HG03520 (cell line): Measurements from ENCODE around the gene LRRTM3.

Source experiments
- ATAC-seq: cut with Tn5 transposase; IDR thresholded peaks from one replicate; pipeline ENCODE4 v1.9.1; 2021; ENCODE audit warnings: mild to moderate bottlenecking, moderate library complexity; ENCODE audit not compliant: unreplicated experiment

LRRTM3 gene

DNA sequence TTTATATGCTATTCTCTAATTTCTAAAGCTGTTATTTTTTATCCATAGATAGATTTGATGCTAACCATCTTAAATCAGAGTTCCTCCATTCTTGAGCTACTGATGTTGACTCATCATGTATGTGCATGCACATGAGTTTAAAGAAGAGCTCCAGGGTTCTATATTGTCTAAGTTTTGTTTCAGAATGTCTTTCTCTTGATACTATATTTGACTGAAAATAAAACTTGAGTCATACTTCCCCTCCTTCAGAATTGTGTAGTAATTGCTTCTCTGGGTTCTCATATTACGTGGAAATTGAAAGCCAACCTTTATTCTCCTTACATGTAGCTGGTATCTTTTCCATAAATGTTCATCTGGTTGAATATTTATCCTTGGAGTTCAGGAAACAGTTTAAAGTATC, 89.4 kb downstream of the LRRTM3 start:
- ATAC-seq = no peak

DNA sequence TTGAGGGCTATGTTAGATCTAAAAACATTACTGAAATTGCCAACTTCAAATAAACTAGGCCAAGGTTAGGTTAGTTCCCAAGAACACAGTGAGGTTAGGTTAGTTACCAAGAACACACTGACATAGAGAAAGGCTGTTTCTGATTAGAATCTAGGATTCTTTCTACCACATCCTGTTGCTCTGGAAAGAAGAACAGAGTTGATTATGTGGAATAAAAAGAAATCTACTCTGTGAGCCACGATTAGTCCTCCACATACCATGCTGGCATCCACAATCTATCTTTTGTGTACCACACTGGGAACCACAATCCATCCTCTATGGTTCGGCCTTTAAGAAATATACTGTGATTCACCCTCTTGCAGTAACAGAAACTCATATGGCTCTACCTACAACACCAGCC, 91.4 kb downstream of the LRRTM3 start:
- ATAC-seq = no peak

DNA sequence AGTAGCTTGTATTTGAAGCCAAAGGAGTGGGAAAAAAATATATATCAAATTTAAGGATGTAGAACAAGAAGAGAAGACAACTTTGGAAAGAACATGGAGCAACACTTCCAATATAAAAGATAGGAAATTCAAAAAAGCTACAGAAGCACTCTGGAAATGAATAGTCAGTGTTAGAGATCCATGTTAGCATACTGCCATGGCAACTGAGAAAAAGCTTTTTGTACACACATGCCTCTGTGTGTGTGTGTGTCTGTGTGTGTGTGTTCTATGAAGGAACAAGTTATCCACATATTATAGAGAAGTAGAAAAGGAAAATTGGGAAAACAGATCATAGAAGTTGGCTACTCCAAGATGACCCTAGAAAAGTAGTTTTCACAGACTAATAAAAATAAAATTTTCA, 96.3 kb downstream of the LRRTM3 start:
- no peak for ATAC-seq

DNA sequence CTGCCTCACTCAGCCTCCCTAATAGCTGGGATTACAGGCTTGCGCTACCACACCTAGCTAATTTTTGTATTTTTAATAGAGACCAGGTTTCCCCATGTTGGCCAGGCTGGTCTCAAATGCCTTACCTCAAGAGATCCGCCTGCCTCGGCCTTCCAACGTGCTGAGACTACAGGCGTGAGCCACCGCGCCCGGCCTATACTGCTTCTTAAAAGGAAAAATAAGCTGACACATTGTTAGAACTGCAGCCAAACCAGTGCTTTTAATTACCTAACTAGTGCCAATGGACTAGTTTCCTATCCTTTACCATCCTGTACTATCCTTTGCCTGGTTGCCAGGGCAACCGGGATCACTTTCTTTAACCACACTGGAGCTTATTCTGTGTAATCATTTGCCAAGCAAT, 108.0 kb downstream of the LRRTM3 start:
- no peak for ATAC-seq

DNA sequence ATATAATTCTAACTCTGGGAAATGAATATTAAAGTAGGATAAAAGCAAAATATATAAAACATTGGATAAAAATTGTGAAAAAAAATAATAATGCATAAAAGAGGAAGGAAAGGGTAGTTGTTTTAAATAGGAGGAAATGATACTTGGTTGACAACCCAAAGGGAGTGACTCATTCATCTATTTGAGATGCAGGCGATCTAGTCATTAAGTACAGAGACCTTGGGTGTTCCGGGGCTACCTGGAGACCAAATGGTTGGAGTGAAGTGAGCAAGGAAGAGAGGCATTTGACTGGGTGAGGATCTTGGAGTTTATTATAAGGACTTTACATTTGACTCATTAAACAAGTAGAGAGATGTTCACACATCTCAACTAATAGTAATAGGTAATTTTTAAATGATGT, 111.0 kb downstream of the LRRTM3 start:
- ATAC-seq = no peak

DNA sequence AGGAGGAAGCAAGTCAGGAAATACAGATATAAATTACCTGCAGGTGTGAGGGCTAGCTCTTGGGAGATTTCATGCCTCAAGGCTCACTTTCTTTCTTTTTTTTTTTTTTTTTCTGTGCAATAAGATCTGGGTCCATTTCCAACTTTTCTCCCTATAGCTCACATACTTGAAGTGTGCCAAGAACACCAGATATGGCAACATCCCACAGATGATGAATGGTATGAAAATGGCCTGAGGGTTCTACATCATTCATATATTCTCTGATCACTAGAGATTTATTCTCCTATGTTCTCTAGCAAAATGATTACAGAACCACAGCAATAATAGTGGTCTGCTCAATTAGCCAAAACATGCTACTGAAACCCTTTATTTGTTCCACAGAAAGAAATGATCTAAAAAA, 117.2 kb downstream of the LRRTM3 start:
- no peak for ATAC-seq

DNA sequence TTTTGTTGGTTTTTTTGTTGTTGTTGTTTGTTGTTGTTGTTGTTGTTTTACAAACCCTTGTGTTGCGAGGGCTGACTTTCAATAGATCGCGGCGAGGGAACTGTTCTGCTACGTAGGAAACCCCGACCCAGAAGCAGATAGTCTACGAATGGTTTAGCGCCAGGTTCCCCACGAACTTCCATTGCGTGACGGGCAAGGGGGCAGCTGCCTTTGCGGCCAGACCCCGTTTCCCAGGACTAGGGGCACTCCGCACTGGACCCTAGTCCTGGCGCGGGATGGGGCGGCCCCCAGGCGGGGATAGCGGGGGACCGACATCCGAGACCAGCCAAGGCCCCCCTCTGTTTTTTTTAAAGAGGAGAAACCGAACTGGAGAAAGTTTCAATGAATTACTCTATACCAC, 119.6 kb downstream of the LRRTM3 start:
- ATAC-seq = no peak

DNA sequence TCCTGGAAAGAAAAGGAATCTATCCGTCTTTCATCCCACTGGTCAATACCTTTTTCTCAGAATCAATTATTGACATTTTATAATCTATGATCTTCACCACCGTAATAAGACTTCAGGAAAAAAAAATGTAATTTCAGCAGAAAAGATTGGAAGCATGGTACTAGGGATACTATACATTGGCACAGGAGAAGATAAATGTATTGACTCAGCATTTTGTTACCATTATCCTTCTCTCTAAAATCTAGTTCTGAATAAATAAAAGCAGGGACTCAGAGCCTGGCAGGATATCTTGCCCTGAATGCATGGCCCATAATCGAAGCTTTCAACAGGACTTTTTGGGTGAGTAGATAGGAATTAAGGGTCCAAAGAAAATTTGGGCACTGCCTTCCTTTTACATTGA, 120.7 kb downstream of the LRRTM3 start:
- ATAC-seq = no peak

DNA sequence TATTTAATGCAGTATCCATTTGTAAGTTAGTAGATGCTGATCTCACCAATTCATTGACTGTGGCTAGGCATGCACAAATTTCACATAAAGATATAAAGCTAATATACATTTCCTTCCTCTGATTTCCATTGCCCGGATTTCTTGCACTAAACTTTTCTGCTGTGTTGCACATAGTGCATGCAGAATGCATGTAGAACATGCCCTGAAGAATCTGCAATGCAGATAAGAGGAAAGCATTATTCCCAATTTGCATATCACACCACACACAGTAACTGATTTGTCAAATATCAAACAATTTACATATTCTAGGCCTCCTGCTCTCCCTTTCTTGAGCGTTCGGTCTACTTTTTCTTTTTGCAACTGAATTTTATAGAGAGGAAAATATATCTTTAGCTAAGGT, 124.2 kb downstream of the LRRTM3 start:
- ATAC-seq = no peak

DNA sequence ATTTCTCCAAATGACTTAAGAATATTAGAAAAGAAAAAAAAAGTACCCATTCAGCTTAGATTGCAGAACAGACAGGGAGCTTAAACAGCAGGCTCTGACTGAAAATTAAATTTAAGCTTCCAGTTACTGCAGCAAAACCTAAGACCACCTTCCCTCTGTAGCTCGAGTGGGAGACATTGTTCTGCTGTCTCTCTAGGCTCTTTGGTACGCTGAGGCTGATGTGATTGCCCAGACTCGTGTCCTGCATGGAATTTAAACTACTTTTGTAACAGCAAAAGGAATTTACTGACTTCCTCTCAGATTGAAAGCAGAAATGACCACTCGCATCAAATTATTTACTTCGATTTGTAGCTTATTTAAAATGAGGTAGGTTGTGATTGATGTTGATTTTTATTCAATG, 124.6 kb downstream of the LRRTM3 start:
- ATAC-seq = no peak

DNA sequence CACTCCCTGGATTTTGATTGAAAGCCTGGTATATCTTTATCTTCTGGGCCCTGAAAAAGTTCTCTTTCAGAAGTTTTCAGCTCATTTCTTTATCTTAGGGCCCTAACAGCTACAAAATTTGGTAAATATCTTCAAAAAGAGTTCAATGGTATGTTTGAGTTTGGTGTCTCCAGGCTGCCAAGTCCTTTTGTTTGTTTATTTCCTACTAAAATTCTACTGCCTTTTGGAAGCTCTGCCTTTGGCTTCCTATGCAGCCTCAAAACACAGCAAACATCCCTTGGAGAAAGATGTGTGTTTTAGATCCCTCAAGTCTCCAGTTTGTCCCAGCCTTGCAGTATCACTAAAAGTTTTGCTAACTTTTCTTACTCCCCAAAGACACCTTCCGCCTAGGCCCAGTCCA, 146.8 kb downstream of the LRRTM3 start:
- ATAC-seq = no peak

DNA sequence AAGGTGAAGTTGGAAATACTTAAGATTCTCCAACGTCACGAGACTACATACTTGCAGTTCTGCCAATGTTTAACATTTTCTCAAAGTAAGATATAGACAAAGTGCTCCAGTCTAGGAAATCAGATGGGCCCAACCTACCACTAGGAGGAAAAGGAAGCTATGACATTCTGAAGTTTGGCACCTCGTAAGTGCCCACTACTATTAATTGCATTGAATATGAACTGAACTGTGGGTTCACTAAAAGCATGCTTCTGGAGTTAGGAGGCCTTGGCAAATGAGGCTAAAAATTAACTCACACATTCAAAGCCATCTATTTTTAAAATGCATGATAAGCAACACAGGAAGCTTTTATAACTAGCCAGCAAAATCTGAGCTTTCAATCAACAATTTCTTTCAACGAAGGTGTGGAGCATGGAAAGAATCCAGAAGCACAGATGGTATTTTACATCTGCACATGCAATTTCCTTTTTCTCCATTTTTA, 149.7 kb downstream of the LRRTM3 start:
- ATAC-seq = no peak

DNA sequence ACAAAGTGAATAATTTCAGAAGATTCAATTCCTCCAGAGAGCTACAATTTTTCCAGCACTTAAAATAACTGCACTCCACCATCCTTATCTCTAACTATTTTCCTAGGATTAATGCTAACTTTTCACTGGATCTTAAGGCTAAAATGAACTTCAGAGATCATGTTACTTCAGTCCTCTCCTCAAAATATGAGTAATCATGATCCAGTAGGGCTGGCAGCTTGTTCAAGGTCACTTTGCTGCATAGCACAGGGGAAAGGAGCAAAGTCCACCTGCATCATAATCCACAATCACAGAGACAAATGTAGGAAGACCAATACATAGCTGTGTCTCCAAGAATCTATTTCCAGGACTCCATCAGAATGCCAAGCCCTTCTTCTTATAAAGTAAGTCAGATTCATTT, 150.3 kb downstream of the LRRTM3 start:
- ATAC-seq = no peak

DNA sequence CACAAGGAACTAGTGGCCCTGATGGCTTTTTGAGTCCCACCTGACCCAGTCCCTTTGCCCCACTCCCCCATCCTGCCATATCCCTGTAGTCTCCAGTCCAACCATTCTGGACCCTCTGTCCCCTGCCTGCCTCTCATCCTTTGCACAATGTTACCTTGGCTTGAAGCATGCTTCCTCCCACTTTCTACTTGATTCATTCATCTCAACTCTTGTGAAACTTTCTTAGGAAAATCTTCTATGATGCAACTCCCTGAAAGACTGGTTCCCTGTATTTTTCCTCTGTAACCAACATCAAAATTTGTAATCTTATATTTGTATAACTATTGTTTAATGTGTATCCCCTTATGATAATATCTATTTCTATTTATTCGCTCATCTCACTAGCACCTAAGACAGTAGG, 151.5 kb downstream of the LRRTM3 start:
- ATAC-seq = no peak

DNA sequence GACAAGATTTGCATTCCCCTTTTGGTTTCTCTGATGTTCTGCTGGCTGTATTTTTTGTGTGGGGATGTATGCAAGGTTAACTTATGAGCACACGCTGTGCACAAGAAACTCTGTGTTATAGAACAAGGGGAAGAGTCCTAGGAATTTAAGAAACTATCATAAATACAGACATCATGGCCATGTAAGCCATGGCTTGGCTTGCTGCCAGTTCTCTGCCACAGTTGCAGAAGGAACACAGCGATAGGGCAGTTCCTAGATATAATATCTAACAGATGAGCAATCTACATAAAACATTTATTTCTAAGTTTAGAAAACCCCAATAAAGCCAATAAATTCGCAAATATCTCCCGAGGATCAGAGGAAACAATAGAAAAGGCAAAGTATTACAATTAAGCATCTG, 153.3 kb downstream of the LRRTM3 start:
- ATAC-seq = no peak

DNA sequence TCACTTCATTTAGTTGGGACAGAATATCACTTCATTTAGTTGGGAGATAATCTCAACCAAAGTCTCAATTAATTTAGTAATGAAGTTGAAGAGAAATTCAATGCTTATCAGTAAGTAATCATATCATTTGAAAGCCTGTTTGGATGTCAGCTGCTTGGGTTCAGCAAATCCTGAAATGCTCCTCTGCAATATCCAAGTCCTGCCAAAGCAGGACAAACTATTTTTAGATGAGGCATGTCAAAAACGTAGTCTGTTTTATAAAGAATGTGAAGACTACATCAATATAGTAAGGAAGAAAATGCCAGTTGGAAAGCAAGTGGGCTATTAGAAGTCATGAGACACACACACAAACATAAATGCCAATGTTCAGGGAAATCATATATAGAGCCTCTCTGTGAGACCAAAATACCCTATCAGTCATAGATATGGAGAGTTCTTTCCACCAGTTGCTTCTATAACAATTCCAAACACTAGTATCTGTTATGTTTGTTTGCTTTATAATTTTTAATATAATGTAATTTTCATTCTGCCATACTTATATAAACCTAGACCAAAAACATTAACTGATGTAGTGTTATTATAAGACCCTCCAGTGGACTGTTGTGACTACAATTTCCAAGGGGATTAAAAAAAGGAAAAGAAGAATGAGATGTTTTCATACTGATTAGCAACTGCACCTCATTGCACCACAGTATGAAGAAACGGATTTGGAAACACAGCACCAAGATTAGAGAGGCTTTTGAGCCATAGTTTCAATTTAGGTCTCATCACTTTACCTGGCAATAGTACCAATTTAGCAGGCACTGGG, 160.7 kb downstream of the LRRTM3 start:
- no peak for ATAC-seq

DNA sequence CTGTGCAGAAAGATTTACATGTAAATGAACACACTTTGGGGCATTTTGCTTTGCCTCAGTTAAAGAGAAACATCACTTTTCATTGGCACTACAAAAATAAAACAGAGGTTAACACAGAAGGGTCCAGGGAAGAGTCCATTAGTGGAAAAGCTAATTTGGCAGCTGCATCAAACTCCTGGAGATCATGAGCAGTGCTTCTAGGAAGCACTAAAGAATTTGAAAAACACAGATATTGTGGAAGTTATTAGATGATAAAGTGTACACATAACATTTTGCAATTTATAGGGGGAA, 161.2 kb downstream of the LRRTM3 start:
- ATAC-seq = no peak

DNA sequence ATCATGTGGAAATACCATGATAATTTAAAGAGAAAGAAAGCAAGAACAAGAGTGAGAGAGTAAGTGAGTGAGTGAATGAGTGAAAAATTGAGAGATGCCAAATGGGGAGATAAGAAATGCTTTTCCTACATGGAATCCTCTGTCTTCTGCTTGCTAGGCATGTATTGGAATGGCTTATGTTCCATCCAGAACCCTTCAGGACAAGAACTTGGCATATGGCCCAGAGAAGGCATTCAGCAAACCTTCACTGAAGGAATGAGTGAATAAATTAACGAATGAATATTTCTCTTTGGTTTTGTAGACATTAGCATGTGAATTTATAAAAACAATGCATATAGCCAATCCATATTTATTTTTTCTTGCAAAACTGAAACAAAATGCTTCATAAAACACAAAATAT, 162.2 kb downstream of the LRRTM3 start:
- ATAC-seq = no peak

DNA sequence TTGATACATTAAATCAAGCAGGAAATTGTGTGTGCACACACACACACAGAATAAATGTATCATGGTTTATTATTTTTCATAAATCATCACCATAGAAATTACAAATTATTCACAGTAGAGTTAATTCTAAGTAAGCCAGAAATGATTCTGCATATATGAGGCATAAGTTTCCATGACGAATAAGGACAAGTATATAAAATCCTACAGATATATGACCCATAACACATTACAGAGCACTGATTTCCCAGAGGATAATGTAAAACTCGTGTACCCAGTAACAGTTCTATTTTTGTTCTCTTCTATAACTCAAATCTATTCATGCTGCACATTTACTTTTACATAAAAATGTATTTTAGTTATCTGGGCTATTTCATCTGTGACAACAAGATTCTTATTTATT, 169.7 kb downstream of the LRRTM3 start:
- ATAC-seq = no peak

DNA sequence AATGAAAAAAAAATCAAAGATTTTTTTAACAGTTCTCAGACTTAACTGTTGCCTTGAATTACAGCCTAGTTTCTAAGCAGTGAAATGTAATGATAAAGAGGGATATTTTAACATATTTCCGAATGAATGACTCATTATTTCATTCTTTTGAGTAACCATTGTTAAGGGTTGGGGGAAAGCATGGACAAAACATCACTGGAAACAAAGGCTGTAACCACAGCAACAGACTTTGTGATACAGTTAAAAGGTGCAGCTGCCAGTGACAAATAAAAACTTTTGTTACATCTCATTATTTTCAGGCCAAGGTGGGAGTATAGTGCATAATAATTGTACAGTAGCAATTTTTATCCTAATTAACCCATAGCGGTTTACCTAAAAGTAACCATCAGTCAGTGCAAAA, 172.6 kb downstream of the LRRTM3 start:
- no peak for ATAC-seq

DNA sequence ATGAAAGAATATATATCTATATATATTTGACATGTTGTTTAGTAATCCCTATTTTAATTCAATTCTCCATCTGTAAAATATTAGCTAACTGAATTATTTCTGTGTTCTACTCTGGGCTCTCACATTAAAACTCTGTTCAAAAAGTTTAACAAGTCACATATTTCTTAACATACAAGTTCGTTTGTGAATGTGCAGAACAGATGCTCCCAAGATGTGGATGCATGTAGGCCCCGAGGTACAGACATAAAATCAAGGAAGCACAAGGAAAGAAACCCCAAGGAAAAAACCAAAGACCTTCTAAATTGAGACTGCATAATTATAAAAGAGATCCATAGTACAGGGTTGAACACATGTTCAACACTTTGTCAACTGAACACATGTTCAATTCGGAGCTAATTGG, 175.1 kb downstream of the LRRTM3 start:
- no peak for ATAC-seq

DNA sequence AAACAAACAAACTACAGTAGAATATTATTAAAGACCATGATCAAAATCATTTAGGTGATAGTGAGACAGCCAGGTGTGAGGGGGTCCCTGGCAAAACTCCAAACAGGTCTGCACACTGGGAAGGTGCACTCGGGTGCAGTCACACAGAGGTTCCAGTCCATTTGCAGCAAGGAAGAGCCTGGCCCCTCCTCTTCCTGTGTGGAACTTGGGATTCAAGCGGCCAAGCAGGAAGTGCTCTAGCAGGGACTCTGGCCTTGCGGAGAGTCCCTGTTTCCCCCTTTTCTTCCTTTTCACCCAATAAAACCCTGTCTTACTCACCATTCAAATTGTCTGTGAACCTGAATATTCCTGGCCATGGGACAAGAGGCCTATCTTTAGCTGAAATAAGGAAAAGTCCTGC, 181.8 kb downstream of the LRRTM3 start:
- ATAC-seq = no peak

DNA sequence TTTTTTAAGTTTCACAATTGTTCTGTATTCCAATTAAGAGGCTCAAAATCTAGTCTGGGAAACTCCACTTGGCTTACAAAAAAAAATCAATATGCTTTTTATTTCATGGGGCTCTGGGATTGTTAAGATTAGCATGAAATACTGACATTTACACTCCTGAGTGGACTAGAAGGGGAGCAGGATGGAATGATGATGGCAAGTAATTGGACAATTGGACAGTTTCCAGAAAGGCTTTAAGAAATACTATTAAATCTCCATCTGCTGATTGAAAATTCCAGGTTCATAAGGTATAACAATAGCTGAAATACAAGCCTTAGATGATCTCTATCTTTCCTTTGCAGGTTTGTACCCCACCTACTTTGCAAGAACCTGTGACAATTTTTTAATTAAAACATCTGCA, 184.4 kb downstream of the LRRTM3 start:
- ATAC-seq = no peak
